WTC11 (cell line): Measurements from ENCODE around the gene ARHGEF12. TPM values are rescaled to one million over a fixed set of nuclear protein-coding genes. Genes with fewer than 3 reads are reported as not detected.

Experiments
- ATAC-seq: fragments of 200-7000 bp; cut with Tn5 transposase; 2 replicates; pipeline ENCODE4 v1.10.0; 2021; ENCODE audit warnings: mild to moderate bottlenecking, moderate library complexity
- CTCF ChIA-PET: fragments of 300-600 bp; sonication (Branson Sonifier 250); formaldehyde crosslinking; loops from one replicate; lab custom pipeline; 2021; ENCODE audit warnings: antibody characterized with exemption; lab: Charles Lee
- POLR2A ChIA-PET: fragments of 350-600 bp; sonication (Branson Sonifier 250); formaldehyde crosslinking; loops from one replicate; lab custom pipeline; 2021; ENCODE audit warnings: antibody characterized with exemption; lab: Charles Lee
- DNase-seq: peaks from one replicate; pipeline ENCODE4 v3.0.0; 2021; ENCODE audit warnings: low spot score
- H3K27ac Mint-ChIP-seq: 2 replicates; pipeline ENCODE4 v1.8.0; 2021; ENCODE audit warnings: mixed read lengths
- H3K27me3 Mint-ChIP-seq: 2 replicates; pipeline ENCODE4 v1.8.0; 2021; ENCODE audit warnings: low read depth, mild to moderate bottlenecking, moderate library complexity, mixed read lengths
- H3K36me3 Mint-ChIP-seq: 2 replicates; pipeline ENCODE4 v1.8.0; 2021; ENCODE audit warnings: mixed read lengths
- H3K4me1 Mint-ChIP-seq: 2 replicates; pipeline ENCODE4 v1.8.0; 2022; ENCODE audit warnings: mixed read lengths
- H3K4me3 Mint-ChIP-seq: 2 replicates; pipeline ENCODE4 v1.8.0; 2021; ENCODE audit warnings: mild to moderate bottlenecking, moderate library complexity, mixed read lengths
- H3K9me3 Mint-ChIP-seq: 2 replicates; pipeline ENCODE4 v1.8.0; 2021; ENCODE audit warnings: mixed read lengths
- CBFB ChIP-seq: sonication (generic); formaldehyde crosslinking; IDR thresholded peaks from 2 replicates; pipeline ENCODE4 v1.8.1; 2022; ENCODE audit warnings: mild to moderate bottlenecking, low read depth, missing genetic modification reagents
- E2F1 ChIP-seq: sonication (generic); formaldehyde crosslinking; IDR thresholded peaks from 2 replicates; pipeline ENCODE4 v1.8.0; 2022; ENCODE audit warnings: mild to moderate bottlenecking, missing genetic modification reagents
- E2F4 ChIP-seq: sonication (generic); formaldehyde crosslinking; IDR thresholded peaks from 2 replicates; pipeline ENCODE4 v1.8.1; 2022; ENCODE audit warnings: low read depth, mild to moderate bottlenecking, moderate library complexity, missing genetic modification reagents, borderline replicate concordance
- FOXK1 ChIP-seq: sonication (generic); formaldehyde crosslinking; IDR thresholded peaks from 2 replicates; pipeline ENCODE4 v1.8.0; 2022; ENCODE audit warnings: mild to moderate bottlenecking, moderate library complexity, missing genetic modification reagents
- PRRX2 ChIP-seq: fragments of 250-450 bp; sonication (Bioruptor Pico); IDR thresholded peaks from 2 replicates; pipeline ENCODE4 v1.8.0; 2021; ENCODE audit warnings: mild to moderate bottlenecking
- RORB ChIP-seq: fragments of 250-450 bp; sonication (Bioruptor Pico); IDR thresholded peaks from 2 replicates; pipeline ENCODE4 v1.9.0; 2021; ENCODE audit warnings: mild to moderate bottlenecking
- SP1 ChIP-seq: sonication (generic); formaldehyde crosslinking; conservative IDR thresholded peaks from 2 replicates; pipeline ENCODE4 v1.8.1; 2022; ENCODE audit warnings: missing genetic modification reagents
- TEAD4 ChIP-seq: sonication (generic); formaldehyde crosslinking; IDR thresholded peaks from 2 replicates; pipeline ENCODE4 v1.8.0; 2022; ENCODE audit warnings: mild to moderate bottlenecking, missing genetic modification reagents
- ZBTB21 ChIP-seq: sonication (generic); formaldehyde crosslinking; IDR thresholded peaks from 2 replicates; pipeline ENCODE4 v1.8.1; 2023; ENCODE audit warnings: mild to moderate bottlenecking, missing genetic modification reagents, borderline replicate concordance
- ZNF138 ChIP-seq: sonication (generic); formaldehyde crosslinking; conservative IDR thresholded peaks from 2 replicates; pipeline ENCODE4 v1.8.1; 2022; ENCODE audit warnings: mild to moderate bottlenecking, moderate library complexity, missing genetic modification reagents
- ZNF232 ChIP-seq: sonication (generic); formaldehyde crosslinking; IDR thresholded peaks from 2 replicates; pipeline ENCODE4 v1.8.0; 2022; ENCODE audit warnings: mild to moderate bottlenecking, missing genetic modification reagents
- ZNF281 ChIP-seq: sonication (generic); formaldehyde crosslinking; IDR thresholded peaks from 2 replicates; pipeline ENCODE4 v1.8.0; 2023; ENCODE audit warnings: mild to moderate bottlenecking, missing genetic modification reagents
- ZNF512 ChIP-seq: sonication (generic); formaldehyde crosslinking; IDR thresholded peaks from 2 replicates; pipeline ENCODE4 v1.8.1; 2022; ENCODE audit warnings: missing genetic modification reagents, borderline replicate concordance
- ZNF532 ChIP-seq: fragments of 250-450 bp; sonication (Bioruptor Pico); IDR thresholded peaks from 2 replicates; pipeline ENCODE4 v1.9.0; 2021; ENCODE audit warnings: mild to moderate bottlenecking, borderline replicate concordance
- total RNA-seq: library from RNA; stranded (reverse); gene quantifications from 3 replicates; pipeline ENCODE4 v1.2.3, GENCODE V29; 2021
- TF ChIP-seq, protein P1 (sequence below): fragments of 250-450 bp; sonication (Bioruptor Pico); IDR thresholded peaks from 2 replicates; pipeline ENCODE4 v2.1.2; 2022; ENCODE audit warnings: mild to moderate bottlenecking, moderate library complexity
- TF ChIP-seq, protein P2 (sequence below): sonication (generic); formaldehyde crosslinking; IDR thresholded peaks from 2 replicates; pipeline ENCODE4 v1.8.1; 2023; ENCODE audit warnings: mild to moderate bottlenecking, missing genetic modification reagents, moderate library complexity
- TF ChIP-seq, protein P3 (sequence below): sonication (generic); formaldehyde crosslinking; IDR thresholded peaks from 2 replicates; pipeline ENCODE4 v1.8.0; 2023; ENCODE audit warnings: missing genetic modification reagents, mild to moderate bottlenecking, borderline replicate concordance

ARHGEF12 gene
- total RNA-seq, 1 experiment from 2014 or later, result 35.8 TPM

DNA sequence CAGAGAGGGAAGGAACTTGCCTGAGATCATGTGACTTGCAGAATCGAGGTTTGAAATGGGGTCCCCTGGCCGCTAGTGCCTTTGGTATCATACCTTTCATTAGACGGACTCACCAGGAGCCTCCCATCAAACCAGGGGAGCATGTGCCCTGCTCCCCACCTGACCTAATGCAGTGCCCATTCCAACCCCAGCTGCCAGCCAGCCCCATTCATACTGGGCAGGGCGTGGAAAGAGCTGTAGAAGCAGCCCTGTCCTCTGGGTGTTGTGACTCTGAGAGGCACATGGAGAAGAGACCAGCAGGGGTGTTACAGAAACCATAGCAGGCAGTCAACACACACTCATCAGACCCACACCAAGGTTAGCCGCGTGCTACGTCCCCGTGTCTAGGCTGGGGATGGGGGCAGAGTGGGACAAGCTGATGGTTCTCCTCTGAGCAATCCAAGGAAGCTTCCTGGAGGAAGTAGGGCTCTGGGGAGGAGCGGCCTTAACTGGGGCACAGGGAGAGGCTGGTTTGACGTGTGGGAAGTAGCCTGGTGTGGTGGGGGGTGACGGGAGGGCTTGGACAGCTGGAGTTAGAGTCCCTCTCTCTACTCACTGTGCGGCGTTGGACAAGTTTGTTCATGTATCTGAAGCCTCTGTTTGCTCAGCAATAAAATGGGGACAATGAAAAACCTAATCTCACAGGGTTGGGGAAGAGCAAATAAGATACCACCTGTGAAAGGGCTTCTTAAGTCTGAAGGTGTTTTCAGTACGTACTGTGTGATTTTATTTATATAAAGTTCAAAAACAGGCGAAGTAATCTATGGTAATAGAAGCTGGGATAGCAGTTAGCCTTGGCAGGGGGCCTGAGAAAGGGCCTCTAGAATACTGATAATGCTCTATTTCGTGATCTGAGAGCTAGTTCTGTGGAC is 189.3 kb downstream of the ARHGEF12 start:
- POLR2A ChIA-PET, result interaction anchor here (0.8 kb wide), 1 partner anchor 11 kb away, joined by 3 read pairs; no protein-coding TSS in a partner anchor
- H3K4me3 Mint-ChIP-seq, result no peak overlapping the region
- peaks cover 51% of the 10 kb centered on the region for H3K4me1 Mint-ChIP-seq
- no peak overlapping the region for H3K27ac Mint-ChIP-seq
- ATAC-seq (no peak), DNase-seq (no peak)
- peaks cover 8% of the 10 kb centered on the region; the same call in 1 of the 2 replicates for H3K36me3 Mint-ChIP-seq
- peaks cover 10% of the 10 kb centered on the region for H3K9me3 Mint-ChIP-seq
- CTCF ChIA-PET, result interaction anchor here (0.9 to 1.2 kb wide), 4 partner anchors 14 to 159 kb away, joined by 3 to 4 read pairs (median 3); partner anchors contain the start of gene GRIK4
- H3K27me3 Mint-ChIP-seq, result no peaks in the 10 kb centered on the region; the same call in 1 of the 2 replicates
- no peak for TF ChIP-seq ZNF512
- no peak for TF ChIP-seq PRRX2 (CRISPR knock-in tag)
- no peak for TF ChIP-seq RORB (CRISPR knock-in tag)
- TF ChIP-seq, protein P1, sequence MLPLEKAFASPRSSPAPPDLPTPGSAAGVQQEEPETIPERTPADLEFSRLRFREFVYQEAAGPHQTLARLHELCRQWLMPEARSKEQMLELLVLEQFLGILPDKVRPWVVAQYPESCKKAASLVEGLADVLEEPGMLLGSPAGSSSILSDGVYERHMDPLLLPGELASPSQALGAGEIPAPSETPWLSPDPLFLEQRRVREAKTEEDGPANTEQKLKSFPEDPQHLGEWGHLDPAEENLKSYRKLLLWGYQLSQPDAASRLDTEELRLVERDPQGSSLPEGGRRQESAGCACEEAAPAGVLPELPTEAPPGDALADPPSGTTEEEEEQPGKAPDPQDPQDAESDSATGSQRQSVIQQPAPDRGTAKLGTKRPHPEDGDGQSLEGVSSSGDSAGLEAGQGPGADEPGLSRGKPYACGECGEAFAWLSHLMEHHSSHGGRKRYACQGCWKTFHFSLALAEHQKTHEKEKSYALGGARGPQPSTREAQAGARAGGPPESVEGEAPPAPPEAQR (CRISPR knock-in tag), result no peak
- TF ChIP-seq TEAD4 (CRISPR knock-in tag), result no peak
- TF ChIP-seq, protein P2, sequence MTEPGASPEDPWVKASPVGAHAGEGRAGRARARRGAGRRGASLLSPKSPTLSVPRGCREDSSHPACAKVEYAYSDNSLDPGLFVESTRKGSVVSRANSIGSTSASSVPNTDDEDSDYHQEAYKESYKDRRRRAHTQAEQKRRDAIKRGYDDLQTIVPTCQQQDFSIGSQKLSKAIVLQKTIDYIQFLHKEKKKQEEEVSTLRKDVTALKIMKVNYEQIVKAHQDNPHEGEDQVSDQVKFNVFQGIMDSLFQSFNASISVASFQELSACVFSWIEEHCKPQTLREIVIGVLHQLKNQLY (CRISPR knock-in tag), result no peak
- TF ChIP-seq SP1 (CRISPR knock-in tag), result no peak
- no peak for TF ChIP-seq ZNF532 (CRISPR knock-in tag)
- TF ChIP-seq ZNF281 (CRISPR knock-in tag), result no peak
- no peak for TF ChIP-seq ZNF232 (CRISPR knock-in tag)
- TF ChIP-seq E2F4 (CRISPR knock-in tag), result no peak
- TF ChIP-seq CBFB (CRISPR knock-in tag), result no peak
- TF ChIP-seq ZNF138 (CRISPR knock-in tag), result no peak
- TF ChIP-seq, protein P3, sequence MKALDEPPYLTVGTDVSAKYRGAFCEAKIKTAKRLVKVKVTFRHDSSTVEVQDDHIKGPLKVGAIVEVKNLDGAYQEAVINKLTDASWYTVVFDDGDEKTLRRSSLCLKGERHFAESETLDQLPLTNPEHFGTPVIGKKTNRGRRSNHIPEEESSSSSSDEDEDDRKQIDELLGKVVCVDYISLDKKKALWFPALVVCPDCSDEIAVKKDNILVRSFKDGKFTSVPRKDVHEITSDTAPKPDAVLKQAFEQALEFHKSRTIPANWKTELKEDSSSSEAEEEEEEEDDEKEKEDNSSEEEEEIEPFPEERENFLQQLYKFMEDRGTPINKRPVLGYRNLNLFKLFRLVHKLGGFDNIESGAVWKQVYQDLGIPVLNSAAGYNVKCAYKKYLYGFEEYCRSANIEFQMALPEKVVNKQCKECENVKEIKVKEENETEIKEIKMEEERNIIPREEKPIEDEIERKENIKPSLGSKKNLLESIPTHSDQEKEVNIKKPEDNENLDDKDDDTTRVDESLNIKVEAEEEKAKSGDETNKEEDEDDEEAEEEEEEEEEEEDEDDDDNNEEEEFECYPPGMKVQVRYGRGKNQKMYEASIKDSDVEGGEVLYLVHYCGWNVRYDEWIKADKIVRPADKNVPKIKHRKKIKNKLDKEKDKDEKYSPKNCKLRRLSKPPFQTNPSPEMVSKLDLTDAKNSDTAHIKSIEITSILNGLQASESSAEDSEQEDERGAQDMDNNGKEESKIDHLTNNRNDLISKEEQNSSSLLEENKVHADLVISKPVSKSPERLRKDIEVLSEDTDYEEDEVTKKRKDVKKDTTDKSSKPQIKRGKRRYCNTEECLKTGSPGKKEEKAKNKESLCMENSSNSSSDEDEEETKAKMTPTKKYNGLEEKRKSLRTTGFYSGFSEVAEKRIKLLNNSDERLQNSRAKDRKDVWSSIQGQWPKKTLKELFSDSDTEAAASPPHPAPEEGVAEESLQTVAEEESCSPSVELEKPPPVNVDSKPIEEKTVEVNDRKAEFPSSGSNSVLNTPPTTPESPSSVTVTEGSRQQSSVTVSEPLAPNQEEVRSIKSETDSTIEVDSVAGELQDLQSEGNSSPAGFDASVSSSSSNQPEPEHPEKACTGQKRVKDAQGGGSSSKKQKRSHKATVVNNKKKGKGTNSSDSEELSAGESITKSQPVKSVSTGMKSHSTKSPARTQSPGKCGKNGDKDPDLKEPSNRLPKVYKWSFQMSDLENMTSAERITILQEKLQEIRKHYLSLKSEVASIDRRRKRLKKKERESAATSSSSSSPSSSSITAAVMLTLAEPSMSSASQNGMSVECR (CRISPR knock-in tag), result no peak
- no peak for TF ChIP-seq FOXK1 (CRISPR knock-in tag)
- no peak for TF ChIP-seq ZBTB21 (CRISPR knock-in tag)
- TF ChIP-seq E2F1 (CRISPR knock-in tag), result no peak
